CD4-positive, alpha-beta T cell treated with Interferon alpha-2 for 1 hour (primary cell): ENCODE data around the gene INKA2.

Source experiments
- DNase-seq, 2 donors: peaks; one replicate each; pipeline ENCODE4 v3.0.0-alpha.2; 2020 to 2022

INKA2 gene

GRCh38 chr1:111739194-111739924 is at the start of gene INKA2:
INKA2 (minus strand) TSS chr1:111739395; CDS start chr1:111739242, 153 bp downstream.
- peak; percentile 72 to 78 for DNase-seq

GRCh38 chr1:111786669-111787207 is 47.5 kb upstream of the INKA2 start:
- DNase-seq, result no peak

GRCh38 chr1:111784273-111784901 is 45.2 kb upstream of the INKA2 start:
- DNase-seq, result no peak

- DNase-seq, result no peak
Measured at GRCh38 chr1:111779546-111779945, 40.4 kb upstream of the INKA2 start.

GRCh38 chr1:111778541-111779051 is 39.4 kb upstream of the INKA2 start:
- DNase-seq, result no peak

GRCh38 chr1:111778066-111778465 is 38.9 kb upstream of the INKA2 start:
- DNase-seq, result no peak

GRCh38 chr1:111777301-111777700 is 38.1 kb upstream of the INKA2 start:
- DNase-seq, result no peak

GRCh38 chr1:111776861-111777260 is 37.7 kb upstream of the INKA2 start:
- DNase-seq, result no peak

- no peak for DNase-seq
Measured at GRCh38 chr1:111776391-111776790, 37.2 kb upstream of the INKA2 start.

GRCh38 chr1:111775966-111776365 is 36.8 kb upstream of the INKA2 start:
- DNase-seq, result no peak

GRCh38 chr1:111770916-111771315 is 31.7 kb upstream of the INKA2 start:
- DNase-seq, result no peak

GRCh38 chr1:111769517-111770146 is 30.4 kb upstream of the INKA2 start:
- peak; percentile 62 to 75 for DNase-seq

GRCh38 chr1:111768625-111769024 is 29.4 kb upstream of the INKA2 start:
- DNase-seq, result no peak

GRCh38 chr1:111768023-111768422 is 28.8 kb upstream of the INKA2 start:
- no peak for DNase-seq

GRCh38 chr1:111762332-111762731 is 23.1 kb upstream of the INKA2 start:
- no peak for DNase-seq

GRCh38 chr1:111761717-111762116 is 22.5 kb upstream of the INKA2 start:
- DNase-seq, result no peak

GRCh38 chr1:111758373-111758772 is 19.2 kb upstream of the INKA2 start:
- DNase-seq, result no peak

- DNase-seq, result no peak
Measured at GRCh38 chr1:111756124-111756513, 16.9 kb upstream of the INKA2 start.

- DNase-seq, result peak; percentile 92 to 94
Measured at GRCh38 chr1:111755331-111756123, 16.3 kb upstream of the INKA2 start, which contains the start of gene DDX20. DDX20 (plus strand) TSS chr1:111755901; CDS start chr1:111755925, 24 bp downstream.

- DNase-seq, result no peak
Measured at GRCh38 chr1:111754984-111755330, 15.8 kb upstream of the INKA2 start.

GRCh38 chr1:111751906-111752575 is 12.8 kb upstream of the INKA2 start:
- no peak for DNase-seq

- no peak for DNase-seq
Measured at GRCh38 chr1:111750856-111751255, 11.7 kb upstream of the INKA2 start.
